Activated CD4-positive, alpha-beta T cell treated with anti-CD3 and anti-CD28 coated beads for 24 hours (primary cell): ENCODE data around the gene EFHC2.

Source experiments
- DNase-seq, 2 donors: peaks; one replicate each; pipeline ENCODE4 v3.0.0-alpha.2; 2020; ENCODE audit warnings: low read depth in 2 of 2

The EFHC2 gene

GRCh38 chrX:44155126-44155525 lies 188.3 kb downstream of the EFHC2 start:
- no peak for DNase-seq

GRCh38 chrX:44152852-44153251 lies 190.6 kb downstream of the EFHC2 start:
- no peak for DNase-seq

DNA sequence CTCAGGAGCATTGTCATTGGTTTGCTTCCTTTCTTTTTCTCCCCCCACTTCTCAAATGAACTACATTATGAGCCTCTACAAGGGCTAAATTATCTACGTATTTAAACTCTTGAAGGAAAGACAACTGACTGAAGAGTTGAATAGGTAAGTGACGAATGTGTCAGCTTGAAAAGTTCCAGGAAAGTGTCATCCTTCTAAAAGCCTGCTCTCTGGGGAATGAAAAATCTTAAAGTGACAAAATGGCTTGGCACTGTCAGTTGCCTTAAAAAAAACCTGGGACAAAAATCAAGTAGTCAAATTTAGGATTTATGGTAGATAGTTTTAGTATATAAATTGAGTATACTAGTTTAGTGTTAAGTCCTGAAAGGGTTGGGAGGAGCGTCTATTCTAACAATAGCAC lies 196.3 kb downstream of the EFHC2 start:
- no peak for DNase-seq

- no peak for DNase-seq
Measured at GRCh38 chrX:44144177-44144945, 199.1 kb downstream of the EFHC2 start.

DNA sequence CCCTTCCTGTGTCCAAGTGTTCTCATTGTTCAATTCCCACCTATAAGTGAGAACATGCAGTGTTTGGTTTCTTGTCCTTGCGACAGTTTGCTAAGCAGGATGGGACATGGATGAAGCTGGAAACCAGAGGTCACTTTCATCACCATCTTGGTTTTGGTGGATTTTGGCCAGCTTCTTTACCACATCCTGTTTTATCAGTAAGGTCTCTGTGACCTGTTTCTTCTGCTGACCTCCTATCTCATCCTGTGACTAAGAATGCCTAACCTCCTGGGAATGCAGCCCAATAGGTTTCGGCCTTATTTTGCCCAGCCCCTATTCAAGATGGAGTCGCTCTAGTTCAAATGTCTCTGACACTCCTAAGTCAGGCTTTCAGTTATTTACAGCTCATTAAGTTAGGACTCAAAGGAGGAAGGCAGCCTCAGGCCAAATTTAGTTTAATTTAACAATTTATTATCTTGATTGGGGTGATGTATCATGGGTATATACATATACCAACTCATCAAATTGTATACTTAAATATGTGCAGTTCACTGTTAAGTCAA lies 200.3 kb downstream of the EFHC2 start:
- DNase-seq = no peak

- DNase-seq = no peak
Measured at GRCh38 chrX:44130189-44130588, 213.3 kb downstream of the EFHC2 start.

- no peak for DNase-seq
Measured at GRCh38 chrX:44113337-44113736, 230.1 kb downstream of the EFHC2 start.

DNA sequence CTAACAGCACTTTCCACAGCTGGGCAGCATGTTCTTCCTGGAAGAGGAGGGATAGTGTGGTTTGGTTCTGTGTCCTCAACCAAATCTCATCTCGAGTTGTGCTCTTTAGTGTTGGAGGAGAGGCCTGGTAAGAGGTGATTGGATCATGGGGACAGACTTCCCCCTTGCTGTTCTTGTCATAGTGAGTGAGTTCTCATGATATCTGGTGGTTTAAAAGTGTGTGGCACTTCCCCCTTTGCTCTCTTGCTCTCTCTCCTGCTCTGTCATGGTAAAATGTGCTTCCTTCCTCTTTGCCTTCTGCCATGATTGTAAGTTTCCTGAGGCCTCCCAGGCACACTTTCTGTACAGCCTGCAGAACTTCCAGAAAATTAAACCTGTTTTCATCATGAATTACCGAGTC lies 236.6 kb downstream of the EFHC2 start:
- DNase-seq = no peak

DNA sequence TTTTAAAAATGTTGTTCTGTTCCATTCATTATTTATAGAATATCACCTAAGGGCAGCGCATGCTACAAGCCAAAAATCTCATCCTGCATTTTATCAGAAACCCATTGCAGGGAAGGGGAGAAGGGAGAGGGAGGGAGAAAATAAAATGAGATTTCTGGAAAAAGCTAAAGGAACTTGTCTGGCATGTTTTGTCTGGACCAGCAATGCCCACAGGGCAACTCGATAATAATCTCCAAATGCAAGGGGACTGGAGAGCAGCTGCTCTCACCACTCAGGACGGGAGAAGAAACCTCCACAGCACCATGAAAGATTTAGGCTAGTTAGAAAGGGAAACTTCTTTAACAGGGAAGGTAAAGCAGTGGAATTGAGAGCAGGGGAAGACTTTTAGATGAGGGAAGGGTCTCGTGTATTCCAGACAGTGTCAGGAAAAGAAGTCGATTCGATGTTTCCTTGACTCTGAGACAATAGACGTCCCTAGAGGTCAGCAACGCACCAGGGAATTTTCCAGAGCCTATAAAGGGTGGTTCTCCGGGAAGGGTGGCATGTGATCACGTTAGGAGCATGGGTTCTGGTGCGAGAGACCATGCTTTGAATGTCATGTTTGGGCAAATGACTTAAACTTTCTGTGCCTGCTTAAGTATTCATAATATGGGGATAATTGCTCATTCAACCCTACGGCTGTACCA lies 238.1 kb downstream of the EFHC2 start:
- no peak for DNase-seq

GRCh38 chrX:44104699-44105098 lies 238.8 kb downstream of the EFHC2 start:
- DNase-seq = no peak

DNA sequence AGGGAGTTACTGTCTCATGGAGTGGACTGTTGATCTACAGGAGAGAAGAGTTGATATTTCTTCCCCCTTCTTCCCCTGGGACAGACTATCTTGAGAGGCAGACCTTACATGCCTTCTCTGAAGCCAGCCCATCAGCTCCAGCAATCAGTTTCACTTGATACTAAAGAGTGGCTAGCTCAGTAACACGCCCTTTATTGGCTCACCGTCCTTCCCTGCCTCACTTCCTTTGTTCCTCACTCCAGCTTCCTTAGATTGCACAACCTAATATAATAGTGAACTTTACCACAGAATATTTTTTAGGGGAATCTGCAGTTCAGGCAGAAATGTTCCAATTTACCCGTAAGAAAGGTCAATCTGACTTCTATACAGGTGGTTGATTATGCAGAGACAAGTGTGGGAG lies 242.2 kb downstream of the EFHC2 start:
- no peak for DNase-seq

DNA sequence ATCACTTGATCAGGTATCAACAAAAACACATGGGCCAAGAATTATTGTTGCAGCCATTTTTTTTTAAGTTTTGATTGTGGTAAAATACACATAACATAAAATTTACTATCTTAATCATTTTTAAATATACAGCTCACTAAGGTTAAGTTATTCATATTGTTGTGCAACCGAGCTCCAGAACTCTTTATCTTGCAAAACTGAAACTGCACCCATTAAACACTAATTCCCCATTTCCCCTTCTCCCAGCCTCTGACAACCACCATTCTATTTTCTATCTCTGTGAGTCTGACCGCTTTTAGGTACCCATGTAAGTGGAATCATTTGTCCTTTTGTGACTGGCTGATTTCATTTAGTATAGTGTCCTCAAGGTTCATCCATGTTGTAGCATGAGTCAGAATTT lies 244.1 kb downstream of the EFHC2 start:
- DNase-seq = no peak
